Left forelimb (tissue), 1 donor: ENCODE data around the gene ZFAND2B.
"Not testable (repeated sequence)": the region's sequence is repeated elsewhere in the genome, so short reads cannot be mapped to it uniquely, and the experiment has no call there.

Experiments used
- DNase-seq: peaks from one replicate; pipeline ENCODE4 v3.0.0-alpha.2; 2018; ENCODE audit warnings: low spot score

The ZFAND2B gene

GRCh38 chr2:219175928-219176817 lies 30.4 kb upstream of the ZFAND2B start:
- no peak for DNase-seq

- DNase-seq: peak; percentile 88
Observed at GRCh38 chr2:219176818-219177551, 29.6 kb upstream of the ZFAND2B start, which contains the start of gene CNPPD1. CNPPD1 (minus strand) TSS chr2:219176925; CDS start chr2:219176828, 97 bp downstream.

GRCh38 chr2:219177552-219178376 lies 28.8 kb upstream of the ZFAND2B start, which contains the start of gene RETREG2:
RETREG2 (plus strand) TSS chr2:219178275; CDS start chr2:219178353, 78 bp downstream.
- peak; percentile 95 for DNase-seq

GRCh38 chr2:219178377-219179175 lies 28.0 kb upstream of the ZFAND2B start:
- DNase-seq: no peak

- no peak for DNase-seq
Observed at GRCh38 chr2:219179601-219180465, 26.7 kb upstream of the ZFAND2B start.

- no peak for DNase-seq
Observed at GRCh38 chr2:219180961-219181360, 25.6 kb upstream of the ZFAND2B start.

GRCh38 chr2:219181531-219181930 lies 25.1 kb upstream of the ZFAND2B start:
- DNase-seq: no peak

GRCh38 chr2:219182331-219183150 lies 24.0 kb upstream of the ZFAND2B start:
- no peak for DNase-seq

- DNase-seq: no peak
Observed at GRCh38 chr2:219183151-219183772, 23.3 kb upstream of the ZFAND2B start.

GRCh38 chr2:219184121-219184520 lies 22.5 kb upstream of the ZFAND2B start:
- DNase-seq: no peak

GRCh38 chr2:219186754-219187456 lies 19.7 kb upstream of the ZFAND2B start:
- no peak for DNase-seq

GRCh38 chr2:219197388-219197787 lies 9.2 kb upstream of the ZFAND2B start:
- DNase-seq: no peak

- no peak for DNase-seq
Observed at GRCh38 chr2:219198974-219199373, 7.6 kb upstream of the ZFAND2B start.

- no peak for DNase-seq
Observed at GRCh38 chr2:219199470-219200211, 6.9 kb upstream of the ZFAND2B start.

- not testable (repeated sequence) for DNase-seq
Observed at GRCh38 chr2:219200502-219201326, 5.9 kb upstream of the ZFAND2B start.

GRCh38 chr2:219201331-219201730 lies 5.3 kb upstream of the ZFAND2B start:
- not testable (repeated sequence) for DNase-seq
